B cell (primary cell): Measurements from ENCODE around the gene CHCHD6. TPM values are rescaled to one million over a fixed set of nuclear protein-coding genes. Genes with fewer than 3 reads are reported as not detected.

Source experiments
- ATAC-seq: fragments of 200-7000 bp; cut with Tn5 transposase; one replicate; pipeline ENCODE4 v1.10.0; 2021; ENCODE audit warnings: low read depth, mild to moderate bottlenecking, moderate number of reproducible peaks, moderate library complexity
- CTCF ChIA-PET: fragments of 350-600 bp; sonication (Branson Sonifier 250); formaldehyde crosslinking; loops from one replicate; lab custom pipeline; 2021; ENCODE audit warnings: antibody characterized with exemption, inconsistent platforms; lab: Charles Lee
- POLR2A ChIA-PET: fragments of 350-600 bp; sonication (Branson Sonifier 250); formaldehyde crosslinking; loops from one replicate; lab custom pipeline; 2021; ENCODE audit warnings: antibody characterized with exemption; lab: Charles Lee
- DNase-seq: peaks from one replicate; pipeline ENCODE4 v3.0.0; 2013
- H2AFZ ChIP-seq: 2 replicates; pipeline ENCODE4 v1.6.1; 2012; ENCODE audit warnings: mild to moderate bottlenecking, low read depth, low read length; ENCODE audit not compliant: insufficient read depth, poor library complexity, severe bottlenecking
- H3K27ac ChIP-seq, 2 donors: 1 replicate in 1 of 2; 2 replicates in 1 of 2; pipeline ENCODE4 v1.5.1; 2012 to 2013; ENCODE audit warnings: low read length in 2 of 2, mild to moderate bottlenecking in 2 of 2, moderate library complexity in 1 of 2
- H3K27me3 ChIP-seq, 4 experiments: fragments of 200-600 bp in 1 of 4; sonication (generic) in 1 of 4; replicated peaks in 1 of 4; 1 replicate in 2 of 4; 2 replicates in 2 of 4; pipeline versions ENCODE4 v1.6.1 to v1.7.0; 2013 to 2016; ENCODE audit warnings: low read length in 3 of 4, mild to moderate bottlenecking in 2 of 4, mixed read lengths in 1 of 4, moderate library complexity in 1 of 4; ENCODE audit not compliant: insufficient read depth in 4 of 4, control insufficient read depth in 3 of 4; ENCODE audit errors: control extremely low read depth in 1 of 4
- H3K36me3 ChIP-seq, 2 experiments: replicated peaks in 1 of 2; 1 replicate in 1 of 2; 2 replicates in 1 of 2; pipeline versions ENCODE4 v1.6.1 to v1.7.1; 2013; ENCODE audit warnings: low read length in 1 of 2; ENCODE audit not compliant: insufficient read depth in 2 of 2, control insufficient read depth in 1 of 2; ENCODE audit errors: control extremely low read depth in 1 of 2, extremely low read depth in 1 of 2
- H3K4me1 ChIP-seq, 2 donors: fragments of 200-600 bp in 1 of 2; sonication (generic) in 1 of 2; 1 replicate in 1 of 2; 2 replicates in 1 of 2; pipeline versions ENCODE4 v1.5.1 to v1.6.1; 2013 to 2017; ENCODE audit warnings: low read length in 2 of 2; ENCODE audit not compliant: control insufficient read depth in 2 of 2, insufficient read depth in 2 of 2
- H3K4me2 ChIP-seq: replicated peaks from 2 replicates; pipeline ENCODE3; 2012; ENCODE audit warnings: mild to moderate bottlenecking, low read depth, low read length; ENCODE audit not compliant: poor library complexity, severe bottlenecking
- H3K4me3 ChIP-seq, 5 experiments: fragments of 200-600 bp in 1 of 5; sonication (generic) in 1 of 5; 1 replicate in 3 of 5; 2 replicates in 2 of 5; pipeline versions ENCODE4 v1.5.1 to v1.7.0; 2011 to 2016; ENCODE audit warnings: low read length in 4 of 5, mild to moderate bottlenecking in 4 of 5, low read depth in 2 of 5, control low read depth in 1 of 5, moderate library complexity in 1 of 5; ENCODE audit not compliant: insufficient read depth in 1 of 5; ENCODE audit errors: control extremely low read depth in 1 of 5, extremely low read depth in 1 of 5
- H3K79me2 ChIP-seq: fragments of 200-600 bp; sonication (generic); one replicate; pipeline ENCODE4 v1.6.0; 2016; ENCODE audit warnings: low read length; ENCODE audit not compliant: control insufficient read depth, insufficient read depth
- H3K9ac ChIP-seq: fragments of 200-600 bp; sonication (generic); 2 replicates; pipeline ENCODE4 v1.6.1; 2017; ENCODE audit warnings: mild to moderate bottlenecking, low read length, moderate library complexity
- H3K9me3 ChIP-seq, 3 donors: one replicate each; pipeline versions ENCODE4 v1.6.1 to v1.7.1; 2013; ENCODE audit warnings: low read length in 2 of 3; ENCODE audit not compliant: control insufficient read depth in 2 of 3, insufficient read depth in 1 of 3; ENCODE audit errors: control extremely low read depth in 1 of 3
- H4K20me1 ChIP-seq: 2 replicates; pipeline ENCODE4 v1.6.0; 2012; ENCODE audit warnings: mild to moderate bottlenecking, low read length; ENCODE audit not compliant: insufficient read depth, control insufficient read depth, poor library complexity, severe bottlenecking
- H3K27ac Mint-ChIP-seq: one replicate; pipeline ENCODE4 v1.8.0; 2021; ENCODE audit warnings: mixed read lengths
- H3K27me3 Mint-ChIP-seq: one replicate; pipeline ENCODE4 v1.8.0; 2021; ENCODE audit warnings: mixed read lengths
- H3K4me1 Mint-ChIP-seq: one replicate; pipeline ENCODE4 v1.8.0; 2021; ENCODE audit warnings: mixed read lengths
- H3K4me3 Mint-ChIP-seq: one replicate; pipeline ENCODE4 v1.8.0; 2021; ENCODE audit warnings: mixed read lengths
- H3K9me3 Mint-ChIP-seq: one replicate; pipeline ENCODE4 v1.8.0; 2022; ENCODE audit warnings: mixed read lengths; ENCODE audit not compliant: insufficient read depth
- CTCF ChIP-seq: fragments of 200-600 bp; IDR thresholded peaks from one replicate; pipeline ENCODE4 v1.8.0; 2022; ENCODE audit warnings: antibody characterized with exemption, mild to moderate bottlenecking
- EZH2 ChIP-seq: IDR thresholded peaks from 2 replicates; pipeline ENCODE4 v1.6.1; 2012; ENCODE audit warnings: borderline replicate concordance, low read depth, mild to moderate bottlenecking, moderate library complexity, low read length; ENCODE audit not compliant: insufficient read depth, poor library complexity, severe bottlenecking
- WGBS: methylation state at CpG from one replicate; pipeline ENCODE4 v1.1.5; 2013; ENCODE audit warnings: missing lambda C conversion rate; ENCODE audit not compliant: insufficient coverage; 5-methylcytosine and 5-hydroxymethylcytosine counted together
- intact Hi-C: fragments of 100-400 bp; cut with micrococcal nuclease; formaldehyde crosslinking; loops from one replicate; pipeline ENCODE4 v1.10.0; 2022
- polyA plus RNA-seq: library from polyadenylated mRNA; depleted of rRNA; stranded (reverse); fragments of >200 nt; gene quantifications from 2 replicates; pipeline ENCODE4 v1.2.3, GENCODE V29; 2012
- total RNA-seq, 2 donors: library from RNA; stranded (reverse); fragments of 120-200 nt in 1 of 2; gene quantifications; 1 replicate in 1 of 2; 2 replicates in 1 of 2; pipeline versions ENCODE4 v1.2.3 to v1.2.4, GENCODE V29; 2013 to 2022

CHCHD6 gene
- total and polyA plus RNA-seq, 2 donors (not counting 1 experiment from before 2014, with no cell fraction given): 8.0 to 13.5 TPM

DNA sequence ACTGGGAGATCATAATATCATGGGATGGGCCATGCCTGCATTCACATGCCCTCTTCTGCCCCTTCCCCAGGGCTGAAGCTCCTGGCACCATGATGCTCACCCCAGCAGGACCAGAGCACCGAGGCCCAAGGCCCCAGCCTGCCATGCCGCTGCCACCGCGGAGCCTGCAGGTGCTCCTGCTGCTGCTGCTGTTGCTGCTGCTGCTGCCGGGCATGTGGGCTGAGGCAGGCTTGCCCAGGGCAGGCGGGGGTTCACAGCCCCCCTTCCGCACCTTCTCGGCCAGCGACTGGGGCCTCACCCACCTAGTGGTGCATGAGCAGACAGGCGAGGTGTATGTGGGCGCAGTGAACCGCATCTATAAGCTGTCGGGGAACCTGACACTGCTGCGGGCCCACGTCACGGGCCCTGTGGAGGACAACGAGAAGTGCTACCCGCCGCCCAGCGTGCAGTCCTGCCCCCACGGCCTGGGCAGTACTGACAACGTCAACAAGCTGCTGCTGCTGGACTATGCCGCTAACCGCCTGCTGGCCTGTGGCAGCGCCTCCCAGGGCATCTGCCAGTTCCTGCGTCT is 284.5 kb downstream of the CHCHD6 start:
- Mint-ChIP-seq H3K4me1 (no peaks in the 10 kb centered on the region), H3K9me3 (no peaks in the 10 kb centered on the region), H3K4me3 (no peak overlapping the region), H3K27me3 (no peaks in the 10 kb centered on the region), H3K27ac (no peak overlapping the region)
- H4K20me1 ChIP-seq: peaks cover 5% of the 10 kb centered on the region
- H3K4me2 ChIP-seq: no peak overlapping the region
- DNase-seq: no peak
- no peaks in the 10 kb centered on the region for H3K79me2 ChIP-seq
- ChIA-PET CTCF (interaction anchor here (1.0 kb wide), 1 partner anchor 233 kb away, joined by 3 read pairs; no protein-coding TSS in a partner anchor), POLR2A (no interaction called here)
- H3K27ac ChIP-seq: no peak overlapping the region
- H3K4me1 ChIP-seq: peaks cover 8 to 9% of the 10 kb centered on the region in 2 donors
- H3K36me3 ChIP-seq: no peaks in the 10 kb centered on the region
- no peak overlapping the region for H2AFZ ChIP-seq
- H3K9me3 ChIP-seq: peaks cover 0 to 3% (median 0%) of the 10 kb centered on the region in 3 donors
- peaks cover 0 to 12% (median 5%) of the 10 kb centered on the region in 4 experiments for H3K27me3 ChIP-seq
- no peak for TF ChIP-seq CTCF
- no peak for TF ChIP-seq EZH2
- 97% methylated on average over 26 of the region's 26 CpGs for WGBS
- no peak overlapping the region for H3K4me3 ChIP-seq
- intact Hi-C loops: loop anchor here (10.0 kb wide), 1 partner anchor 1074 kb away; no protein-coding TSS in a partner anchor
- ATAC-seq: no peak
- H3K9ac ChIP-seq: no peak overlapping the region

GRCh38 chr3:126989316-126990023 is 285.4 kb downstream of the CHCHD6 start:
- H3K4me3 Mint-ChIP-seq: no peak overlapping the region
- no peak overlapping the region for H3K9ac ChIP-seq
- no peaks in the 10 kb centered on the region for H3K36me3 ChIP-seq
- no peak overlapping the region for H3K27ac ChIP-seq
- H3K4me1 ChIP-seq: peaks cover under 1% of the 10 kb centered on the region in 2 donors
- H3K9me3 ChIP-seq: peaks cover 0 to 3% (median 0%) of the 10 kb centered on the region in 3 donors
- H3K27ac Mint-ChIP-seq: no peak overlapping the region
- intact Hi-C loops: loop anchor here (10.0 kb wide), 1 partner anchor 1075 kb away; no protein-coding TSS in a partner anchor
- H3K4me3 ChIP-seq: no peak overlapping the region
- ATAC-seq (no peak), DNase-seq (no peak)
- peaks cover under 1% of the 10 kb centered on the region for H4K20me1 ChIP-seq
- H2AFZ ChIP-seq: no peak overlapping the region
- H3K9me3 Mint-ChIP-seq: no peaks in the 10 kb centered on the region
- TF ChIP-seq EZH2 (no peak), CTCF (no peak)
- peaks cover 0 to 4% (median 1%) of the 10 kb centered on the region in 4 experiments for H3K27me3 ChIP-seq
- 95% methylated on average over 36 of the region's 36 CpGs for WGBS
- no peaks in the 10 kb centered on the region for H3K27me3 Mint-ChIP-seq
- H3K4me2 ChIP-seq: no peak overlapping the region
- ChIA-PET POLR2A (no interaction called here), CTCF (interaction anchor here (1.0 kb wide), 1 partner anchor 234 kb away, joined by 3 read pairs; no protein-coding TSS in a partner anchor)
- H3K79me2 ChIP-seq: no peaks in the 10 kb centered on the region
- H3K4me1 Mint-ChIP-seq: peaks cover 1% of the 10 kb centered on the region
